HG02970 (cell line): ENCODE measurements around the gene OR51E2.
"Not testable (repeated sequence)": the region's sequence is repeated elsewhere in the genome, so short reads cannot be mapped to it uniquely, and the experiment has no call there.

Source experiments
- ATAC-seq: cut with Tn5 transposase; IDR thresholded peaks from one replicate; pipeline ENCODE4 v1.9.1; 2021; ENCODE audit warnings: mild to moderate bottlenecking, moderate library complexity, moderate number of reproducible peaks; ENCODE audit not compliant: unreplicated experiment, low FRiP score

Gene OR51E2, protein sequence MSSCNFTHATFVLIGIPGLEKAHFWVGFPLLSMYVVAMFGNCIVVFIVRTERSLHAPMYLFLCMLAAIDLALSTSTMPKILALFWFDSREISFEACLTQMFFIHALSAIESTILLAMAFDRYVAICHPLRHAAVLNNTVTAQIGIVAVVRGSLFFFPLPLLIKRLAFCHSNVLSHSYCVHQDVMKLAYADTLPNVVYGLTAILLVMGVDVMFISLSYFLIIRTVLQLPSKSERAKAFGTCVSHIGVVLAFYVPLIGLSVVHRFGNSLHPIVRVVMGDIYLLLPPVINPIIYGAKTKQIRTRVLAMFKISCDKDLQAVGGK

DNA sequence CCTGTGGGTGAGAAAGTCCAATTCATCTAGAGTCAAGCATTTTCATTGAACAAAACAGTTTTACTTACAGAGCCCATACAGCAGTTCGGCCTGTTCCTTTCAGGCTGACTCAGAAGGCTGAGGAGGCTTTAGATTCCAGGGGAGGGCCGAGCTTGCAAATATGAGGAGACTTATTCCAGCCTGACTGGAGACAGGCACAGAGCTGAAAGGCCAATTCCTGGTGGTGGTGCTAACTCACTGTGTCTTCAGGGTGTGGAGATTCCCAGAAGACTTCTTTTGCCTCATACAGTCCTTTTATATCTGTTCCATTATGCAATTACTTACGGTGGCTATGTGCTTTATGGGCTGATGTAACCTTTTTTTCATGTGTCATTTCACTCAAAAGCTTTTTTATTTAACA, at the start of gene OR51E2:
TSS of gene OR51E2 (minus strand) at position 269 of the 400 bp plus-strand sequence. CDS start 15,142 bp downstream, outside the sequence.
- ATAC-seq, result no peak

DNA sequence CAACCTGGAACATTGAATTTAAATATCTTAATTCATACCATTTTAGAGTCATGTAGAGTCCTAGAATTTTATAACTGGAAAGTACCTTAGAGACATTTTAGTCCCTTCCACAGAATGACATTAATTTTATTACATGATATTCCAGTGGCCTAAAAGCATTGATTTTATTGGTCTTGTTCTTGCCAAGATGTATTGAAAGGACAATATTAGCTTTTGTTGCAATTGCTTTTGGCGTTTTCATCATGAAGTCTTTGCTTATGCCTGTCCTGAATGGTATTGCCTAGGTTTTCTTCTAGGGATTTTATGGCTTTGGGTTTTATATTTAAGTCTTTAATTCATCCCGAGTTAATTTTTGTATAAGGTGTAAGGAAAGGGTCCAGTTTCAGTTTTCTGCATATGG, 43.1 kb upstream of the OR51E2 start:
- no peak for ATAC-seq

DNA sequence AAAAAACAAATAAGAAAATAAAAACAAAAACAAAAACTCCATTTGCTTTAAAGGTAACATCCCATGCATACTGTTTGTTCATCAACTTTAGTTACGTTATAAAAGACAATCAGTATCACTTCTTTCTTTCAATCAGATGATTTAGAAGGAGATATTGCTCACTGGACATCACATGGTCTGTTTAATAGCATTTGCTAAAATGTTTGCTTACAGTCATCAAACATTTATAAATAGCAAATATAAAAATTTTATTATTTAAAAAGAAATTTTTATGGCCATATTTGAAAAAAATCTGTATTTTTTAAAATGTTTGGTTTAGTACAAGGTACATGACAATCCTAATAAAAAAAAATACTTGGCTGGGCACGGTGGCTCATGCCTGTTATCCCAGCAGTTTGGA, 29.5 kb upstream of the OR51E2 start:
- ATAC-seq, result no peak

DNA sequence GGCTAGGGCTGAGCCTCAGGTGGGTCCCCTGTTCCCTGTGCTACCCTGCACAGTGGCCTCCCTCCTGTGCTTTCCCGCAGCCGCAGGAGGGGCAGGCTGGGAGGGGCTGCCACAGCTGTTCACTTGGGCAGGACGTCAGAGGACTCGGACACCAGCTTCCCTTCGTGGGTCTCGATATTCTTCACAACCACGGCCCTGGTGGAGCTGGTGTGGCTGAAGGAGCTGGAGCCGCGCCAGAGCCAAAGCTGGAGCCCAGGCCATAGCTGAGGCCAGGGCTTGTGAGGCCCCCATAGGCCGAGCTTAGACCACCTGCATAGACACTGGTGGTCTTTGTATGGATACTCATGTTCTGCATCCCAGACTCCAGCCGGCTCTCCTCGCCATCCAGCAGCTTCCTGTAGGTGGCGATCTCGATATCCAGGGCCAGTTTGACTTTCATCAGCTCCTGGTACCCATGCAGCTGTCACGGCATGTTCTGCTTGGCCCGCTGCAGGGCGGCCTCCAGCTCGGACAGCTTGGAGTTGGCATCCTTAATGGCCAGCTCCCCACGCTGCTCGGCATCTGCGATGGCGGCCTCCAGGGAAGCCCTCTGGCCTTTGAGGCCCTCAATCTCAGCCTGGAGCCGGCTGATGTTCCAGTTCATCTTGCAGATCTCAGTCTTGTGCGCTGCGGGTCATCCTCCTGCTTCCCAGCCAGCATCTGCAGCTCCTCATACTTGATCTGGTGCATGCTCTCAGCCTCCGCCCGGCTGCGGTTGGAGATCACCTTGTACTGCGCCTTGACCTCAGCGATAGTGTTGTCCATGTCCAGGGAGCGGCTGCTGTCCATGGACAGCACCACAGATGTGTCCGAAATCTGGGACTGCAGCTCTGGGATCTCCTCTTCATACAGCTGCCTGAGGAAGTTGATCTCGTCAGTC, 25.2 kb upstream of the OR51E2 start:
- not testable (repeated sequence) for ATAC-seq

DNA sequence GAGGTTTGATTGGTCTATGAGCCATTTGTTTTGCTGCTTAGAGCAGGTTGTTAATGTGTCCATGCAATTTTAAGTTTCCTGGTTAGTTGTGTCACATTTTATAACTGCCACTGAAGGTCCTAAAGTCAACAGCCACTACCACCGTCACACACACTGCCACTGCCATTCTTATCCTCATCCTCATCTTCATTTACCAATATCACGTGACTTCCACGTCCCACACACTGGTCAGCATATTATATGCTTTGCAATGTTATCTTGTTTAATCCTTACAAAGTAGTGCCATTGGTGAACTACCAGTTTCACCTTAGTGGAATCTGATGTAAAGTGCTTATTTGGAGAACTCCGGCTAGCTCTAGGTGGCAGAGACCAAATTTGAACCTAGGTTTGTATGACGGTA, 16.6 kb upstream of the OR51E2 start:
- no peak for ATAC-seq

DNA sequence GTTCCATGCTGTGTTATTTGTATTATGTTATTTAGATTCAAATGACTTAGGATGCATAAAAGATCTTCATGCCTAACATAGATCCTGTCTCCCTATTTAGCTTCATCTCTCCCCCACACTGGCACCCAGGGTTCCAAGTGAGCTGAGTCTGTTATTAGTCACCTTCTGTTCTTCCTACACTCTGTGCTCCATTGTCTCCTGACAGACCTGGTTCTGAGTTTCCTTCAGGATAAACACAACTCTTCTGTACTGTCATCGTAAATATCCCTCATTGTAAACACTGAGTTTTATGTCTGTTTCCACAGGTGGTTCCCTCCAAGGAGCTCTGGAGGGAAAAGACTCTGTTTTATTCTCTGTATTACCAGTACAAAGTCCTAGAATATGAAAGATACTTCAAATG, 15.6 kb upstream of the OR51E2 start:
- no peak for ATAC-seq

DNA sequence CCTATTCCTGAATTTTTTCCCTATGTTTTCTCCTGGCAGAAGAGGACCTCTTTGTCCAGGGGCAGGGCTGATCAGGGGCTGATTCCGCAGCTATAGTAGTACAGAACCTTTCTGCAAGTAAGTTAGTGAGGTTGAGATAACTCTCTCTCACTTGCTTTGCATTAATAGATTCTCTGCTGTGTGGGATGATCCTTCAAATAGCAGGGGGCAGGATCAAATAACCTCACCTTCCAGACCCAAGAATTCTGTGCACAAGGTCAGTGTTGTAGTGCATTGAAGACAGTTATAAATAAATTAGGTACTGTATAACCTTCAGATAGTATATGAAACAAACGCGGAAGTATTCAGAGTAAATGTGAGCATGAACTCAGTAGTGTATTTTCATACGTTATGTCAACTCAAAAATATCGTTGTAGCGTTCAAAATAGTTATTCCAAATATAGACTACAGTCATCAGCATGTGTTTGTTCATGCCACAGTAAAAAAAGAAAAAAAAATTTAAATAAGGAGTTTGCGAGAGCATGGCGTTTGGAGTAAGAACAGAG, 7.2 kb upstream of the OR51E2 start:
- no peak for ATAC-seq

DNA sequence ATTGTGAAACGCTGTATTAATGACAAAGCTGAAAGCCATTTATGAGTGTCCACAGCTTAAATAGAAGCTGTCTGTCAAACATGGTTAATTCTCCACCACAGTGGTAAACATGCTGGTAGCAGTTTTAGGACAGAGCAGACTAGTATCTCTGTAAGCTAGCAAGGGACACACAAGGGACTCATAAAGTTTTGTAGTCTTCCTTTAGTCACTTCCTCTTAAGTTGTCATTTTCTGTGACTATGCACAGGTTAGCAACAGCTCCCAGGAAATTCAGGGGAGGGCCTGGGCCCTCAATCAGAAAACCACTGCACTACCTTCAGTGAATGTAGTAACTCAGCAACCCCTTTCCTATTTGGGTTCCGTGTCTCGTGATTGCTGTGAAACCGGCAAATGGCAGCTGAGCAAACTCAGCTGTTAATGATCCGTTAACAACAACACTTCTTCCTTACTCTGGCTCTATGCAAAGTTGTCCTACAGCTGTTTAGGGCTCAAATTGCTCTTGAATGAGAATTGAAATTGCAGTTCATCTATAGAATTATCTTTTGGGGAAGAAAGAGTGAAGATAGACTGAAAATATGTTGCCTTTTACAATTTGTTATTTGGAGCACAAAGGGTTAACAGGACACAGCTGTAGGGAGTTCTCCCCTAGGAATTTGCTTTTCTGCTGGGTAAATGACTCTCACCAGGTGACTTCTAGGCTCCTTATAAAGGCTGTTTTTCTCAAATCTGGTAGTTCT, 6.6 kb upstream of the OR51E2 start, which contains the start of gene MMP26:
TSS of gene MMP26 (plus strand) at position 731 of the 736 bp plus-strand sequence.
- ATAC-seq, result peak; percentile 41

DNA sequence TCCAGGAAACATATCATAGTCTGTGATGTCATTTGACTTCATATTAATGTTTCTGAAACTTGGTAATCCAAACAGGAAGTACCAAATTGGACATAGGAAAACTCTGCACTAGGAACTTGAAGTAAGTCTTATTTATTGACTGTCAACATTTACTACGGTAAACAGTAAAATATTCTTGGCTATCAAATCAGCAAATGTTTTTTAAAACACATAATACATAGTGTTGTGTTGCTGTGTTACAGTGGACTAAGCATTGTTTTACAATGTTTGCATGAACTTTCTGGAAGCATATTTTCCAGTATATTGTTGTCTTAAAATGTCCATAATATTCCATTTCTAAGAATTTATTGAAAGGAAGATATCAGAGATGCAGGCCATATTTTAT, 2.8 kb upstream of the OR51E2 start:
- no peak for ATAC-seq

DNA sequence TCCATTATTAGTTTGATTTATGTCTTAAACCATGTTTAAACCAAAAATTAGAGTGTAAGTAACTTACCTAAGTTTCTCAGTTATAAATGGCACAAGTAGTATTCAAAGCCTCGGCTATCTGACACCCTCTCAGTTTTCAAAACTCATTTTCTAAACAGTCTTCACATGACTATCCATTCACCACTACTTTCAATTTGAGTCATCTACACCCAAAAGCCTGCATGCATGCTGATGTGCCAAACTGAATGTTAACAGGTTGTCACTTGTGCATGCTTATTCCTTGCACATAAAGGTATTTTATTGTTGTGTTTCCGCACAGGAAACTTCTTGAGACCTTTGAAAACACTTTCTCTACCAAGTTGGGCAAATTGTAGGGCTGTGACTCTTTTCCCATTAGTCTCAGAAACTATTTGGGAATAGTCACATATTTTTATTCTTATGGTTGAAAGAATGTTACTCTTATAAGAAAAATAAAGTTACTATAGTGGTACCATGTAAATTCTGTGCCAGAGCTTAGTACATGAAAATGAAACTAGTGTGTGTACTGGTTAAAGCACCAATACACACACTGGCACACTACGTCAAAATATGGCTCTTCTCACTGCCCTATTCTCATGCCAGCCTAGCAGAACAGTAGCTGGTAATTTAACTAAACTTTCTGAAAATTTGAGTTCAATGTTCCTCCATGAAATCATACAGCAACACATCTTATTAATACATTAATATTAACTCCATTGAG, 2.2 kb upstream of the OR51E2 start:
- peak; percentile 84 for ATAC-seq

DNA sequence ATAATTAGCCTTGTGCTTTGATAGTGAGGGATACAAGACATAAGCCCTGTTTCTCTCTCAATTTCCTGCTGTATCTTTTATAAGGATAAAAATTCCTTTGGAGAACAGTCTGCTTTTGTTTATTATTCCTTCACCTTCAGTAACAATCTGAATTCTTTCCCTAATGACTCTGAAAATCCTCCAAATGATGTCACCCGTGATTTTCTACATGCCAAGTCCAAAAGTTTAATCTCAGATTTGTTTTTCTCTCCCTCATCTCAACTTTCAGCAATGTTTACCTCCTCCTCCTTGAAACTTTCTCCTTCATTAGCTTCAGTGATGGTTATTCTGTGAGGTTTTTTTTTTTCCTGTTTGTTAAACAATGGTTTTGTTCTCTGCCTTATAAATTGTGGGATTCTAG, 2.2 kb downstream of the OR51E2 start:
- ATAC-seq, result no peak

DNA sequence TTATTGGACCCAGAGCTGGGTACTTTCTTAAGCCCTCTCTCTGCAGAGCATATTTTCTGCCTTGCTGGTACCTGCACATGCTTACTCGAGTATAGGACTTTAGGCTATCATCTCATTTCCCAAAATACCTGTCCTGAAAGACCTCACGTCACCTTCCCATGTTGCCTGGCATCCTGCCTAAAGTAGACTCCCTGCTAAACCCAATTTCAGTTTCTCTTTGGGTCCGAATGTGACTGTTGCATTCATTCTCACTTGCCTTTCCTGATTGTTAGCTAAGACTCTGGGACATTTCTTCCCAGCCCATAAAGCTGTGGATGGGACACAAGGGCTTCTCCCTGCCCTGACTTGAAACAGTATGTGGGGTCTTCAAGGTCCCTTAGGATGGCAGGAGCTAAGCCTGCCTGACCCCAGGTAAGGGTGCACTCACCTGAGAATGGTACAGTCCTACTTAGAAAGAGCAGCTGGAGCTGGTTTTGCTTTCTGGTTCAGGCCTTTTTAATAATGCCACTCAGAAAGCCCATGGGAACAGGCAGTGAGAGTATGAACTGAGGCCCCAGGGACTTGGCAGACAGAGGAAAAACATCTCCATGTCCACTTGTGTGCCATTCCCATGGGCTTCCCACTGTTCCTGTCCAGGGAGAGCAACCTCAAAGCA, 12.9 kb downstream of the OR51E2 start:
- ATAC-seq, result no peak

DNA sequence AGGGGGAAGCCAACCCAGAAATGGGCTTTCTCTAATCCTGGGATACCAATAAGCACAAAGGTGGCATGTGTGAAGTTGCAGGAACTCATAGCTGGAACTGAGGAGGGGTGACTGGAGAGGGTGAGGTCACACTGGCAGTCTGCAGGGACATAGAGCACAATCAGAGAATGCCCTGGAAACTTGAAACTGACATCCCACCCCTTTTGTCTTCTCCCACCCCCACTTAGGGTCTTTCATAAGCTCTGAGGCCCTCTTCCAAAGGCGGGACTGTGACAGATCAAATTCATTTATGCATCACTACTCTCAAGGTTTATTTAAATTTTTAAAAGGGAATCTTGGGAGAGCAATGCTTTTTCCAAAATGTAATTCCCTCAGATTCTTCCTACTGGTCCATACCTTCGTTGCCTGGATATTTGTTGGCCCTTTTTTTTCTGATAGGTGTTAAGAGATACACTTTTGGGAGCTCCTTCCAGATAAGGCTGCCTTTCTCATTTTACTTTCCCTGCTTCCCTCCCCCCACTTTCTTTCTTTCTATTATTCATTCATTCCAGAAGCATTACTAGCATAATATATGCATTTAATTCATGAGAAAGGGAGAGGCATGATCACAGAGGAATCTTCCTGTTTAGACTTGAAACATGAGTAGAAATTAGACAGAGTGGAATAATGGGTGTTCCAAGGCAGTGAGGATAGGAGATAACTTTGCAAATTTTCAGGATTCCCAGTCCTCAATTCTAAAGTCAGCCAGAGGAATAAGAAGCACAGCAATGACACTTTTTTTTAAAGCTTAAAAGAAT, 14.8 kb downstream of the OR51E2 start:
- no peak for ATAC-seq

DNA sequence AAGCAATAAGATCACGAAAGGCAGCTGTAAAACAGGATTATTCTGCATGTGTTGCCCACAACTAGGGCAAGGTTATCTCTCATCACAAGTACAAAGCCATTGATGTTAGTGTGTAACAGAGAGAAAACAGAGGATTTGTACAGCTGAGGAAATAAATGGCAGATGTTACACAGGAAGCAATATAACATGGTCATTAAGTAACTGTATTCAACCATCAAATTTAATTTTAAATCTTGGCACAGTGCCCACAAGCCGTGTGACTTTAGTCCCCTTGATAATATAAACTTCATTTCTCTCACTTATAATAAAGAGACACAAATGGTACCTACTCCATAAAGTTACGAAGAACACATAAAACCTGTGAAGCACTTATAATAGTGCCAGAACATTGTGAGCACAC, 17.3 kb downstream of the OR51E2 start:
- no peak for ATAC-seq

DNA sequence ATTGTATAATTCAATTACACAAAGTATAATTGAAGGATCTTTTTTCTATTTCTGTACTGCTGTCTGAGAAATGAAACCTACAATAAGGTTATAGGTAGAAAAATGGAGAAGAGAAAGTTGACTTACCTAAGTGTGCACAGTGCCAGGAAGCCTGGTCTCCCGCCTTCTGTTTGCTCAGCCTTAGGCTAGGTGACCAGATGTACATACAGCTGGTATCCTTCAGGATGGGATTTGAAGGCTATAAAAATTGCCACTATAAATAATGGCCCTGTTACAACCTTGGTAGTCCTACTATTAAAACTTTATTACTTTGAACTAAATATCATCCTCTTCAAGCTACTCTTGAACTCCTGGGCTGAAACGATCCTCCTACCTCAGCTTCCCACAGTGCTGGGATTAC, 19.7 kb downstream of the OR51E2 start:
- ATAC-seq, result no peak

DNA sequence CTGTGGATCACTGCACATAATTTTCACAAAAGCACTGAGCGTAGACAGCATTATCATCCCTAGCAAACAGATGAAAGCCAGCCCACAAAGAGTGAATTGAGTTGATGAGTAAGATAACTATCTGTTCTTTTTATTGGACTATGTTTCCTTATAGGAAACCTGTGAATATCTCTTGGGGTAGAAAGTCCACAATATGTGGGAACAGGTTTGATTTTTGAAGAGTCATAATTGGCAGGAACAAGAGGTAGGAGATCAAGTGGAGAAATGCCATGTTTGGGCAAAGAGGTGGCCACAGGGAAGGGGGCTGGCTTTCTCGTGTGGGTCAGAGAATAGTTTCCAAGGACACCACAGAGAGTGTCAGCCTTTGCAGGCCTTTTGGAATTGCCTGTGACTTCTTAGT, 23.9 kb downstream of the OR51E2 start:
- no peak for ATAC-seq

DNA sequence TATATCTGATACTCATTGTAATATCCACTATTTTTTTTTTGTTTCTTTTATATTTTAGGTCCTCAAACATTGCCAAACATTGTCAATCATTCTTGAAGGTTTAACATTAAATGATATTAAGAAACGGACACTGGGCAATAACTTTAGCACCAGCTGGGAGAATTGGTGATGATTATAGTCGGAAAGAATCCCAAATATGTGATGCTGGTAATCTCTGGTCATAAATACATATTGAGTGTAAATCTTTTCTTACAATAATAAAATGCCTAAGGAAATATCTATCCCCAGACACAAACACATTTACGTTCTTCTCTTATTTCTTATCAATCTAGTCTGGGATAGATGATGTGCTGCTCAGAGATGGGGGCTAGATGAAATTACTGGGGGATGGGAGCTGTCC, 25.2 kb downstream of the OR51E2 start:
- ATAC-seq, result no peak

DNA sequence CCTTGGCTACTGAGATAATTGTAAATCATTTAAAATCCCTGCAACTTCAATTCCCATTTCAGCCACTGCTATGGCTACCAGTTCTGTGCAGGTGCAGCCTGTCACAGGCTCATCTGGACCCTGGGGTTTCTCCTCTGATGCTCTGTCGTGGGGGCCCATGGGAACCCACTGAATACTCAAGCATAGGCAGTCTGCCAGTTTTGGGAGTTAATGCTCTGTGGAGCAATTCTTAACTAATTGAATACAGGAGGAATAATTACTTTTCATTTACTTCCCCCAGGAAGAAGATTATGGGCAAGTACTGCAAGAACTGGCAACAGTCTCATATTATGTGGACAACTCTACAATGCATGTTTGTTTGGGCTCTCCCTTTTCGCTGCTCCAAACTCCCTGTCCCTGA, 25.9 kb downstream of the OR51E2 start:
- ATAC-seq, result no peak

DNA sequence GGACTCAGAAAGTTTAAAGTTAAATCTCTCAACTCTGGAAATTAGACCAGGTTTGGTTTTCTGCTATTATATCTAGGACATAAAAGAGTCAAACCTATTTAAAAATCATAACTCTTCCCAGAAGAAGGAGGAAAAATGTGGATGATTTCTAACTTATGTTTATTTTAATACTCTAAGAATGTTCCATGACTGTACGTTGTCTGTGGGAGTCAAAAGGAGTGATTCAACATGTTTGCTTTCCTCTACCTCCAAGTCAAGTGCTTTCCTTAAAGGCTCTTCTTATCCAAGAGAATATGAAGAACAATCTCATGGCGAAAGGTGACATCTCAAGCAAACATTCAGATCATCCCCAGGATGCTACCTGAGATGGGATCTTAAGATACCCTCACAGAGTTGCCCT, 32.2 kb downstream of the OR51E2 start:
- ATAC-seq, result no peak
